ENCODE data around the gene RNF114.
A peak's percentile ranks its signal among the peaks of the same experiment; 100 is the strongest.
"Not testable (repeated sequence)": the region's sequence is repeated elsewhere in the genome, so short reads cannot be mapped to it uniquely, and the experiment has no call there.

Gene RNF114

DNA sequence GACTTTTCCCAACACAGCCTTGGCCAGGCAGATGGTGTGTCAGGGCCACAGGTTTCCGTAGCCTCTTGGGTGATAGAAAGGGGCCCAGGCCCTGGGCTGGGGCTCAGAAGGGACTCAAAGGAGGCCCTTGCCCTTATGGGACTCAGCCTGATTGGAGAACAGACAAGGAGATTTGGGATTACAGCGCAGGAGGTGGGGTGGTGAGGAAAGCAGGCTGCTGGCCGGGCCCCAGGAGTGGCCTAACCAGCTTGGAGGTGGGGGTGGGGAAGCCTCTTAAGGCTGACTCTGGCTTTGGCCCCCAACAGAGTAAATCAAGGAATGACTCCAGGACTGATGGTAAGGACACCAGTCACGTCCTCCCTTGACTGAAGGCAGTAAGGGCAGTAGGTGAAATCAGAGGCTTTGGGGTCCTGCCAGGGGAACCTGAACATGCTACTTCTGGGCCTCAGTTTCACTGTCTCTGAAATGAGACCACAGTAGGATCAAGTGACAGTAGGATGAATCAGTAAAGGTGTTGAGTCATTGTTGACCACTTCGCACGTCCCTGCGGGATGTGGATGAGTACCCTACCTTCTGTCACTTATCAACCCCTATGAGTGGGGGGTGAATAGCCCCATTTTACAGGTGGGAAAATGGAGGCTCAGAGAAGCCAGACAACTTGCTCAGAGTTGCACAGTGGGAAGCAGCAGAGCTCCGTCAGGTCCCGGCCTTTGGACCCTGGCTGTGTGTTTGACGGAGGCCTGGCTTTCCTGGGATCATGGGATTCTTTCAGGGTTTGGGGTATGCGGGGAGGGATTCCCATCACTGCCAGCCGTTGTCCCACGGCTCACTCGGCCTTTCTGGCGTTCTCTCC lies 51.0 kb downstream of the RNF114 start:
- peak; percentile 37 for DNase-seq

DNA sequence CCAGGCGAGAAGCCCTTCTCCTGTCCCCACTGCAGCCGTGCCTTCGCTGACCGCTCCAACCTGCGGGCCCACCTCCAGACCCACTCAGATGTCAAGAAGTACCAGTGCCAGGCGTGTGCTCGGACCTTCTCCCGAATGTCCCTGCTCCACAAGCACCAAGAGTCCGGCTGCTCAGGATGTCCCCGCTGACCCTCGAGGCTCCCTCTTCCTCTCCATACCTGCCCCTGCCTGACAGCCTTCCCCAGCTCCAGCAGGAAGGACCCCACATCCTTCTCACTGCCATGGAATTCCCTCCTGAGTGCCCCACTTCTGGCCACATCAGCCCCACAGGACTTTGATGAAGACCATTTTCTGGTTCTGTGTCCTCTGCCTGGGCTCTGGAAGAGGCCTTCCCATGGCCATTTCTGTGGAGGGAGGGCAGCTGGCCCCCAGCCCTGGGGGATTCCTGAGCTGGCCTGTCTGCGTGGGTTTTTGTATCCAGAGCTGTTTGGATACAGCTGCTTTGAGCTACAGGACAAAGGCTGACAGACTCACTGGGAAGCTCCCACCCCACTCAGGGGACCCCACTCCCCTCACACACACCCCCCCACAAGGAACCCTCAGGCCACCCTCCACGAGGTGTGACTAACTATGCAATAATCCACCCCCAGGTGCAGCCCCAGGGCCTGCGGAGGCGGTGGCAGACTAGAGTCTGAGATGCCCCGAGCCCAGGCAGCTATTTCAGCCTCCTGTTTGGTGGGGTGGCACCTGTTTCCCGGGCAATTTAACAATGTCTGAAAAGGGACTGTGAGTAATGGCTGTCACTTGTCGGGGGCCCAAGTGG lies 51.9 kb downstream of the RNF114 start:
- DNase-seq: no peak

DNA sequence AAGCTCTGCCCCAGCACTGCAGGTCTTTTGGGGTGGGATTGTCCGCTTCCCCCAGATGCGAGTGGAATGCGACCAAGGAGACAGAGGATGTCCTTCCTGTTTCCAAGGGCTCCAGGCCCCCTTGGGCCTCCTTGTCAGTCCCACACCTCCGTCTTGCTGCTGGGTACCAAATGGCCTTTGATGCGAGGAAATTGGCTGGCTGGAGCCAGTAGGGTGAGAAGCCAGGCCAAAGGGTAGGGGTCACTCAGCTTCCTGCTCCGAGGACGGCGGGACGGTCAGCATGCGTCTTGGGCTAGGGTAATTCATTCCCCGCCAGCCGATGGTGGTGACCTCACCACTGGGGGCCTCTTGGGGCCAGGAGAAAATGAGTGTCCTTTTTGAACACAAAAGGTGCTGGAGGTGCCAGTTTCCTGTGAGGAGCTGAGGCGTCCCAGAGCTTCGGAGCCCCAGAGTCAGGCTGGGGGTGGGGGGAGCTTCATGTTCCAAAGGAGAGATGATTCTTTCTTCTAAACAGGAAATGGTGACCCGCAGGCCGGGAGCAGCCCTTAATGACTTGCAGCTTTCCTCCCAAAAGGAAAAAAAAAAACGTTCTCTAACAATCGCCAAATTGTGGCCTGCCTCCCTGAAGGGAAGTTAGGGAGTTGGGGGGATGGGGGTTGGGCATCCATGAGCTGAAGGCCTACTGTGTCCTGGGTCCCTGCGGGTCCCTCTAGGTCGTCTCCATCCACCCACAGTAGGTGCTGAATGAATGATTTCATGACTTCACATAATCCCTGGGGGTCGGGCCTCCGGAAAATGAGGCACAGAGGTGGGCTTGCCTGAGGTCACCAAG lies 53.3 kb downstream of the RNF114 start:
- peak; percentile 91 for DNase-seq

DNA sequence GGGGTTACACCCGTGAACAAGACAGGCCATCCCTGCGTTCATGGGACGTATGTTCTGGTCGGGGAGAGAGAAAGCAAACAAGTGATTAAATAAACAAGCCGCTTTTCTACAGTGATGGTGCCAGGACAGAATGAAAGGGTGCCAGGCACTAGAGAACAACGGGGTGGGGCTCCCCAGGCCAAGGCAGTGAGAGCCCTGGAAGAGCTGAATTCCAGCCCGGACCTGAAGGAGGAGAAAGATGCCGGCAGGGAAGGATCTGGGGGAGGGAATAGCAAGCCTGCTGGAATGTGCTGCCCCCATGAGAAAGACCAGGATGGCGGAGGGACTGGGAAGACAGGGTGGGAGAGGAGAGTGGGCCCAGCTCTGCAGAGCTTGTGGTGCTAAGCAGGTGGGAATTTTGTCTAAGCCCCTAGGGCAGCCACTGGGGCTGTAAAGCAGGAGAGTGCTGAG lies 54.1 kb downstream of the RNF114 start:
- no peak for DNase-seq

DNA sequence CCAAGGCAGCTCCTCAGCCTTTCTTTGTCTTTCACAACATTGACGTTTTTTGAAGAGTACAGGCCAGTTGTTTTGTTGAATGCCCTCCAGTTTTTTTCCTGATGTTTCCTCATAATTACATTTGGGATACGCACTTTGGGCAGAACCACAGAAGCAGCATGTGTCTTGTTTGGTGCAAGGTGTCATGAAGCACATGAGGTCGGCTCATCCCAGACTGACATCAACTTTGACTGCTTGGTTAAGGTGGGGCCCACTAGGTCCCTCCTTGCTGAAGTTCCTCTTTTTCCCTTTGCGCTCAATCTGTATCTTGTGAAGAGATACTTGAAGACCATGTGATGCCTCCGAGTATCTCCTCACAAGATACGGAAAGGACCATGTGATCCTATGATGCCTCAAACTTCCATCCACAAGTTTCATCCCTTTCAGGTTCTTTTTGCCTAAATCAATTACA lies 57.1 kb downstream of the RNF114 start:
- DNase-seq: no peak

DNA sequence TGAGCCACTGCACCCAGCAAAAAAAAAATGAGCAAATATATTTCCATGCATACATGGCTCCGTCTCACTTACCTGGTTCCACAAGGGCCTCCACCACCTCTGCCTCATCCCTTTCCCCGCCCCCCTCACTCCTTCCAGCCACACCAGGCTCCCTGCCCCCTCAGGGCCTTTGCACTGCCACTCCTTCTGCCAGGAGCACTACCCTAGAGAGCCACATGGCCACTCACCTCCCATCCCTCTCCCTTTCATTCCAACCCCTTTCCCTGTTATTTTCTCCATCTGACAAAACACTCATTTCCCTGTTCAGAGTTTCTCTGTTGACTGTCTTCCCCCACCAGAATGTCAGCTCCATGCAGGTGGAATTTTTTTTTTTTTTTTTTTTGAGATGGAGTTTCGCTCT lies 59.4 kb downstream of the RNF114 start:
- no peak for DNase-seq

DNA sequence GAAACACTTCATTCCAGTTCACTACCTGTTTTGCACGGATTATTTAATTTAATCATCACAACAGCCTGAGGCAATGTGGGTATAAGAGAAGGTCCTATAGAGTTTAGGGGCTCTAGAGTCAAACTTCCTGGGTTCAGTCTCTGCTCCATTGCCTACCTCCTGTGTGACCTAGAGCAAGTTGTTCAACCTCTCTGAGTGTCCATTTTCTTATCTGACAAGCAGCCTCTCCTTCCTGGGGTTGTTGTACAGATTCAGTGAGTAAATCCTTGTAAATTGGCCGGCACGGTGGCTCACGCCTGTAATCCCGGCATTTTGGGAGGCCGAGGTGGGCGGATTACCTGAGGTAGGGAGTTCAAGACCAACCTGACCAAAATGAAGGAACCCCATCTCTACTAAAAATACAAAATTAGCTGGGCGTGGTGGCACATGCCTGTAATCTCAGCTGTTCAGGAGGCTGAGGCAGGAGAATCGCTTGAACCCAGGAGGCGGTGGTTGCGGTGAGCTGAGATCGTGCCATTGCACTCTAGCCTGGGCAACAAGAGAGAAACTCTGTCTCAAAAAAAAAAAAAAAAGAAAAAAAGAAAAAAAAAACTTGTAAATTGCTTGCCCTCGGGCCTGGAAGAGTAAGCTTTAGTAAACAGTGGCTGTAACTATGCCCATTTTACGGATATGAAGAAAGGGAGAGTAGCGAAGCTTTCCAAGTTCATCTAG lies 62.4 kb downstream of the RNF114 start:
- not testable (repeated sequence) for DNase-seq

DNA sequence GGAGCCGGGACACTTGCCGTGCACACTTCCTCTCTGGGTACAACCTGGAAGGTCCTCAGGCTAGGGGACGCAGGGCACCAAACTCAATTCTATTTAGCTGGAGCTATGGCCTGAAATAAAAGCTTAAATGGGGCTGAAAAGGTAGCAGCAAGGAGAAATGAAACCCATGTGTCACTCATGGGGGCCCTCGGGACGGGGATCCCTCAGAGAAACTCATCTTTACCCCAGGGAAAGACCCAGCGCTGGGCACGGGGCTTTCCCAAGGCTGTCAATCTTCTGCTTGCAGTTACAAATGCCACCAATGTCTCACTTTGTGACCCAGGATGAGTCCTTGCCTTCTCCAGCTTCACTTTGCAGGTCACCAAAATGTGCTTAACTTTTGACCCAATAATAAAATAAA lies 63.1 kb downstream of the RNF114 start:
- no peak for DNase-seq

DNA sequence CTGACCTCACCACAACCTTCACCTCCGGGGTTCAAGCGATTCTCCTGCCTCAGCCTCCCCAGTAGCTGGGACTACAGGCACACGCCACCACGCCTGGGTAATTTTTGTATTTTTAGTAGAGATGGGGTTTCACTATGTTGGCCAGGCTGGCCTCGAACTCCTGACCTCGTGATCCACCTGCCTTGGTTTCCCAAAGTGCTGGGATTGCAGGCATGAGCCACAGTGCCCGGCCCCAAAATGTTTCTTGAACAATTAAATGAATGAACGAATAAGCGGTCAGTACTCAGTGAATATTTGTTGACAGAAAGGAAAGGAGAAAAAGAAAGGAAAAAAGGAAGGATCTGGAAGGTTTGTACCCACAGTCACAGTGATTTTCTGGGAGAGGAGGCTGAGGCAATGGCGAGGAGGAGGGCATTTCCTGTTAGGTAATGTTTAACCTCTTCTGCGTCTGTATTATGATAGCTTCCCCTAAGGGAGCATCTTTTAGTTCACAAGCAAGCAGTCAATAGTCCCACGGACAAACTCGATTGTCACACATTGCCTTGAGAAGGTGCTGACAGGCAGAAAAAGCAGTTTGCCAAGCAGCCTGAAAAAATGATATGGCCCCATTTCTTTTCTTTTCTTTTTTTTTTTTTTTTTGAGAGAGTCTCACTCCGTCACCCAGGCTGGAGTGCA lies 64.5 kb downstream of the RNF114 start:
- not testable (repeated sequence) for DNase-seq

DNA sequence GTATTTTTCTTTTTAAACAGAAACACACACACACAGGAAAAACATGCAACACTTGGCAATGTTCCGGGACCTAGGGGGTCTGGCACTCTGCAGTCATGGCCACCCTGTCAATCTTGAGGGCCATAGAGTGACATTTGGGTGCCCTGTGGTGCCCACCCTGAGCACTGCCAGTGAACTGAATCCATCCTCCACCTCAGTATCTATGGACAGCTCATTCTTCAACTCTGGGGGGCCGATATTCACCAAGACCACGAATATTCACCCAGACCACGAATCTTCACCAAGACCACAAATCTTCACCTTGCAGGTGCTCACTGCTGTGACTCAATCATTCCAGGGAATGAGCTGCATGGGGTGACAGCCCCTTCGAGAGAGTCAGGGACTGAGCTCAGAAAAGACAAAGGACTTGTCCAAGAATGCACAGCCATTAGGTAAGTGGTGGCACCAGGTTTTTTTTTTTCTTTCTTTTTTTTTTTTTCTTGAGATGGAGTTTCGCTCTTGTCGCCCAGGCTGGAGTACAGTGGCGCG lies 65.7 kb downstream of the RNF114 start:
- peak; percentile 76 for DNase-seq

DNA sequence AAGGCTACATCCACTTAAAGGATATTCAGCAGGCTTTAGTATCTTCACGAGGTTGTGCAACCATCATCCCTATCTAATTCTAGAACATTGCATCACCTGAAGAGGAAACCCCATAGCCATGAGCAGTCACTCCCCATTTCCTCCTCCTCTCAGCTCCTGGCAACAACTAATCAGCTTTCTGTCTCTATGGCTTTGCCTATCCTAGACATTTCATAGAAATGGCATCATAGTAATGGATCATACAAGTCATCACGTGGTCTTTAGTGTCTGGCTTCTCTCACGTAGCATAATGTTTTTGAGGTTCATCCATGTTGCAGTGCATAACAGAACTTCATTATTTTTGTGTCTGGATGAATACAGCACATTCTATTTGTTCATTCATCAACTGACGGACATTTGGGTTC lies 67.1 kb downstream of the RNF114 start:
- DNase-seq: peak; percentile 97

All from fibroblast of upper back skin (primary cell).